ENCODE data around the gene STAB1. TPM values are rescaled to one million over a fixed set of nuclear protein-coding genes. Genes with fewer than 3 reads are reported as not detected.

STAB1 gene
- polyA plus RNA-seq, 1 donor (not counting 4 experiments of a cell fraction or from before 2014, with no cell fraction given), result not detected

- H3K79me2 ChIP-seq (ENCODE audit: control insufficient read depth, insufficient read depth, low read length), result peaks cover 11% of the 10 kb centered on the region
- H3K9me3 ChIP-seq (ENCODE audit: control insufficient read depth, low read depth, low read length), result no peaks in the 10 kb centered on the region
- H3K27me3 ChIP-seq (ENCODE audit: control insufficient read depth, extremely low read depth, insufficient read depth, low read length), result no peaks in the 10 kb centered on the region
- no peak for TF ChIP-seq EZH2 (IDR thresholded peaks at IDR 0.05; ENCODE audit: low read length)
- TF ChIP-seq, protein P1, sequence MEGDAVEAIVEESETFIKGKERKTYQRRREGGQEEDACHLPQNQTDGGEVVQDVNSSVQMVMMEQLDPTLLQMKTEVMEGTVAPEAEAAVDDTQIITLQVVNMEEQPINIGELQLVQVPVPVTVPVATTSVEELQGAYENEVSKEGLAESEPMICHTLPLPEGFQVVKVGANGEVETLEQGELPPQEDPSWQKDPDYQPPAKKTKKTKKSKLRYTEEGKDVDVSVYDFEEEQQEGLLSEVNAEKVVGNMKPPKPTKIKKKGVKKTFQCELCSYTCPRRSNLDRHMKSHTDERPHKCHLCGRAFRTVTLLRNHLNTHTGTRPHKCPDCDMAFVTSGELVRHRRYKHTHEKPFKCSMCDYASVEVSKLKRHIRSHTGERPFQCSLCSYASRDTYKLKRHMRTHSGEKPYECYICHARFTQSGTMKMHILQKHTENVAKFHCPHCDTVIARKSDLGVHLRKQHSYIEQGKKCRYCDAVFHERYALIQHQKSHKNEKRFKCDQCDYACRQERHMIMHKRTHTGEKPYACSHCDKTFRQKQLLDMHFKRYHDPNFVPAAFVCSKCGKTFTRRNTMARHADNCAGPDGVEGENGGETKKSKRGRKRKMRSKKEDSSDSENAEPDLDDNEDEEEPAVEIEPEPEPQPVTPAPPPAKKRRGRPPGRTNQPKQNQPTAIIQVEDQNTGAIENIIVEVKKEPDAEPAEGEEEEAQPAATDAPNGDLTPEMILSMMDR (optimal IDR thresholded peaks at IDR 0.05 in 1 of 3, IDR thresholded peaks at IDR 0.05 in 1 of 3, conservative IDR thresholded peaks at IDR 0.05 in 1 of 3; ENCODE audit: extremely low read depth in 1 of 3, insufficient read depth in 2 of 3, low read length in 3 of 3), result no peak
- H3K4me3 ChIP-seq (ENCODE audit: control insufficient read depth in 2 of 3, extremely low read depth in 1 of 3, insufficient read depth in 2 of 3, low read depth in 1 of 3, low read length in 3 of 3), result no peak overlapping the region
- H3K4me2 ChIP-seq (ENCODE audit: control insufficient read depth, extremely low read depth, insufficient read depth, low read depth, low read length), result no peak overlapping the region
- H3K36me3 ChIP-seq (ENCODE audit: control insufficient read depth in 2 of 2, extremely low read depth in 1 of 2, insufficient read depth in 2 of 2, low read length in 2 of 2), result peaks cover 12 to 19% of the 10 kb centered on the region in 2 experiments
- no peak for FAIRE-seq
- peaks cover 3% of the 10 kb centered on the region for H3K9me1 ChIP-seq (ENCODE audit: control insufficient read depth, extremely low read depth, insufficient read depth, low read length)
- H2AFZ ChIP-seq (ENCODE audit: control insufficient read depth, low read length), result no peak overlapping the region
- H3K4me1 ChIP-seq (ENCODE audit: control insufficient read depth, extremely low read depth, insufficient read depth, low read length), result peaks cover 31% of the 10 kb centered on the region
- no peak for DNase-seq (ENCODE audit: low read depth, low spot score)
- H3K9ac ChIP-seq (ENCODE audit: control insufficient read depth, extremely low read depth, insufficient read depth, low read length), result no peak overlapping the region
- dilution Hi-C loops (cut with MboI; ENCODE audit: extremely low pct_ligation_motif_present, low sequenced_read_pairs), result no loop called here
- no peaks in the 10 kb centered on the region for H4K20me1 ChIP-seq (ENCODE audit: control insufficient read depth, extremely low read depth, insufficient read depth, low read length)
- H3K27ac ChIP-seq (ENCODE audit: control insufficient read depth, insufficient read depth, low read length), result no peak overlapping the region
These were observed 33.6 kb downstream of the STAB1 start for GRCh38 chr3:52528586-52529375.

DNA sequence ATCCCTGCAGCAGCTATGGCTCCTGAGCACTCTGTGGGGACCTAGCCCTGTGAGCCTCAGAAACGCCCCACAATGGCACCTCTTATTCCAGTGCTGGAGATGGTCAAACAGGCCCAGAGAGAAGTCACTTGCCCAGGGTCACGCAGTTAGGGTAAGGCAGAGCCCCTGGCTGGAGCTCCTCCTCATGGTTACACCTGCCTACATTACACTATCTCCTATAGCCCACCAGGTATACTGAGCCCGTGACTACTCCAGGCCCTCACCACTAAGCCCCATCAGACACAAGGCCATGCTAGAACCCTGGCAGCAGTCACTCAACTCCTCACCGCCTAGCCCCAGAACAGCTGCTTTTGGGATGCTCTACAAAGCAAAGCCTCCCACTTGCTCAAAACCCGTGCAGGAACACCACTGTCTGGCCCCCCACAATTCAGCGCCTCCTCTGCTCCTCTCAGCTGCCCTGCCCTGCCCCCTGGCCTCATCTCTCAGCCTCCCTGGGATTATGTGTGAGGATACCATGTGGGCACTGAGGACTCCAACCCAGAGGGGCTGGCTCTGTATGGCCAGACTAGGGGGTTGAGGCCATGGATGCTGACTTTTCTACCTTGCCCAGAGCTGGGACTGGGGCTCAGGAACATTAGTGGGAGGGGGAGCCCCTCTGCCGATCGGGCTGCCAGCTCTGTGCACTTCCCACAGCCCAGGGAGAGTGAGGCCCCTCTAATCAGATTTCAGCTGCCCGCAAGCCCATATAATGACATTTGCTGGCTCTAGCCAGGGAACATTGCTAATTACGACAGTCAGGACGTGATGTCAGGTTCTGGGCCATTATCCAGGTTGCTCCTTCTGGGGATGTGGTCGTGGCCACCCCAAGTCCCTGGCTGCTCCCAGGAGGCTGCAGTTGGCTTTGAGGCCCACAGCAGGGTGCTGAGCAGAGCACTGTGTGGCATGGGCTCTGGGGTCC is 34.5 kb downstream of the STAB1 start:
- H3K9me1 ChIP-seq (ENCODE audit: control insufficient read depth, extremely low read depth, insufficient read depth, low read length), result peaks cover 3% of the 10 kb centered on the region
- peaks cover 11% of the 10 kb centered on the region for H3K79me2 ChIP-seq (ENCODE audit: control insufficient read depth, insufficient read depth, low read length)
- TF ChIP-seq, protein P1 (optimal IDR thresholded peaks at IDR 0.05 in 1 of 3, IDR thresholded peaks at IDR 0.05 in 1 of 3, conservative IDR thresholded peaks at IDR 0.05 in 1 of 3; ENCODE audit: extremely low read depth in 1 of 3, insufficient read depth in 2 of 3, low read length in 3 of 3), result no peak
- no peak for TF ChIP-seq EZH2 (IDR thresholded peaks at IDR 0.05; ENCODE audit: low read length)
- dilution Hi-C loops (cut with MboI; ENCODE audit: extremely low pct_ligation_motif_present, low sequenced_read_pairs), result no loop called here
- H3K9ac ChIP-seq (ENCODE audit: control insufficient read depth, extremely low read depth, insufficient read depth, low read length), result no peak overlapping the region
- no peaks in the 10 kb centered on the region for H3K27me3 ChIP-seq (ENCODE audit: control insufficient read depth, extremely low read depth, insufficient read depth, low read length)
- H2AFZ ChIP-seq (ENCODE audit: control insufficient read depth, low read length), result no peak overlapping the region
- FAIRE-seq (no peak), DNase-seq (ENCODE audit: low read depth, low spot score) (no peak)
- H3K4me2 ChIP-seq (ENCODE audit: control insufficient read depth, extremely low read depth, insufficient read depth, low read depth, low read length), result no peak overlapping the region
- H3K27ac ChIP-seq (ENCODE audit: control insufficient read depth, insufficient read depth, low read length), result no peak overlapping the region
- peaks cover 8 to 15% of the 10 kb centered on the region in 2 experiments for H3K36me3 ChIP-seq (ENCODE audit: control insufficient read depth in 2 of 2, extremely low read depth in 1 of 2, insufficient read depth in 2 of 2, low read length in 2 of 2)
- no peaks in the 10 kb centered on the region for H3K9me3 ChIP-seq (ENCODE audit: control insufficient read depth, low read depth, low read length)
- H3K4me3 ChIP-seq (ENCODE audit: control insufficient read depth in 2 of 3, extremely low read depth in 1 of 3, insufficient read depth in 2 of 3, low read depth in 1 of 3, low read length in 3 of 3), result no peak overlapping the region
- no peaks in the 10 kb centered on the region for H4K20me1 ChIP-seq (ENCODE audit: control insufficient read depth, extremely low read depth, insufficient read depth, low read length)
- H3K4me1 ChIP-seq (ENCODE audit: control insufficient read depth, extremely low read depth, insufficient read depth, low read length), result peaks cover 32% of the 10 kb centered on the region
